ENCODE measurements around the gene GAS1.

GAS1 gene

DNA sequence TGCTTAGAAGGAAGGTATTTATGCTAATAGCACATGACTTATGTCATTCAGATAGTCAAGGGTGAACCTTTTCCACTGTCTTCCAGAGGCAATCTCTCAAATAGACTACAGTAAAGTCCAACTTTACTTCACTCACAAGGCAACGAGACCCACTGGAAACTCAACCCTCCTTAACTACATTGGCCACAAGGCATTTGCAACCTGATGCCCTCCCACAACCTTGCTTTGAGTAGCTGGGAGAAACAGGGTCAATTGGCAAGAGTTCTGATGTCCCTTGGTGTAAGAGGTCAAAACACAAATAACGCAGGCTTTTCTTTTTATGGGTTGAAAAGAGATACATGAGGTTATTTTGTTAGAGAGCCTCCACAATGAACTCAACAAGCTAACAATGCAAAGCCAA lies 6.1 kb downstream of the GAS1 start:
- no peak for DNase-seq
- in situ Hi-C loops (cut with MboI; ENCODE audit: low pct_unique_long_range_greater_than_20kb, low sequenced_read_pairs) = no loop called here

DNA sequence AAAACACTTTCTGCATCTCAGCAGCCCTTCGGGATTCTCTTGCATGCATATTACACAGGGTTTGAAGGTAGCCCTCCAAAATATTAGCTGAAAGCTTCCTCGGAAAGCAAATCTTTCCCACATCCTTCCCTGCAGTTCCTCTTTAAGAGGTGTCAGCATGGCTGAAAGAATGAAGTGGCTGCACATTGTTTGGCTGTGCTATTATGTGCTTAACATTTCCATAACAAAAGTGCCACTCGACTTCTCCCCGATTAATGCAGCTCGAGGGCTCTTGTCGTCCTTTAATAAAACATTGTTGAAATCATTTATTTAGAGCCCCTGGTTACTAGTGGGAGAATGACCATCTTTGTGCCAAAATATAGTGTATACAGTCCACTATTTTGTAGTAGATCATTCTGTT lies 6.5 kb downstream of the GAS1 start:
- DNase-seq = no peak

DNA sequence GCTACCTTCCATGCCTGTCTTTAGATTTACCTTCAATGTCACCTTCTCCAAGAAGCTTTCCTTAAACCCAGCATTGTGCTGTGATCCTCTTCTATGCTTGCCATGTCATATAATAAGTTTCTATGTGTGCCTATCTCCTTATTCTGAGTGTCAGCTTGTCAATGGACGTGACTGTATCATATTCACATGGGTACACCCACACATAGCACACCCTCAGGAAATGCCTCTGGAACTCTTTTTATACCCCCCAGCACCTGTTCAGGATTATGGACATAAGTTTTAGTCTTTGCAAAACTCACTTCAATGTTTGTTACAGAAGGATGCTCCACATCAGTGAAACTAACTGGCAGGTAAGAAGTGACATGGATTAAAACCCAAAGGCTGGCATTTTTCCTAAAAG lies 7.4 kb downstream of the GAS1 start:
- no peak for DNase-seq
- in situ Hi-C loops (cut with MboI; ENCODE audit: low pct_unique_long_range_greater_than_20kb, low sequenced_read_pairs) = no loop called here

More for the DNA sequence above, 6.5 kb downstream of the GAS1 start:
- in situ Hi-C loops (cut with MboI; ENCODE audit: low pct_unique_long_range_greater_than_20kb, low sequenced_read_pairs) = no loop called here

DNA sequence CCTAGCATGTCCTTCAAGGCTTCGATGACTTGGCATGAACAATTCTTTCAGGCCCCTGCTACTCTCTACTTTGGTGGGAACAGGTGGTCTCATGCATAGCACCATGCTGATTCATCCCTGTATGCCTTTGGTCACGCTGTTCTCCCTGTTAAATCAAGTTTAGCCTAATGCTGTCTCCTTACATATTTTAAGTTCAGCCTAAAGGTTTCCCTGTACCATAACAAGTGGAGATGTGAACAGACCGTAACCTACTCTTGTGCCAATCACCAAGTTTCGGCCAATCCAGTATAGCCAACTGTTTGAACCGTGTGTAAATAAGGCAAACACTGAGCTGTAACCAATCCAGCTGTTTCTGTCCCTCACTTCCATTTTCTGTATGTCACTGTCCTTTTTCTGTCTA lies 8.0 kb downstream of the GAS1 start:
- no peak for DNase-seq
- in situ Hi-C loops (cut with MboI; ENCODE audit: low pct_unique_long_range_greater_than_20kb, low sequenced_read_pairs) = no loop called here

DNA sequence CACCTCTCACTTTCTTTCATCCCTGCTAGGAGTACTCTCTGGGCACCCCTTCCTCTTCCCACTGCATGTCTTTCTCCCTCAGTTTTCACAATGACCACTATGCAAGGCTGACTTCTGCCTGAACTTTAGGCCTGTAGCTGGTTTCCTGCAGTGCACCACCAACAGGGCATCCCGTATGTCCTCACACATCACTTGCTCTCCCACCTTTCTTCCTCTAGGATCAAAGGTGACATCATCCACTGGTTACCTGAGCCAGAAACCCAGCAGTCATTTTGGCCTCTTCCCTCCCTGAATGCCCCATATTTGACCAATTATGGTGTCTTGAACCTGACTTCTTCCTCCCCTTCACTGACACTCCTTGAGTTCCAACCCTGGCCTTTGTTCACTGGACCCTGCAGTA lies 8.5 kb downstream of the GAS1 start:
- no peak for DNase-seq
- in situ Hi-C loops (cut with MboI; ENCODE audit: low pct_unique_long_range_greater_than_20kb, low sequenced_read_pairs) = no loop called here

DNA sequence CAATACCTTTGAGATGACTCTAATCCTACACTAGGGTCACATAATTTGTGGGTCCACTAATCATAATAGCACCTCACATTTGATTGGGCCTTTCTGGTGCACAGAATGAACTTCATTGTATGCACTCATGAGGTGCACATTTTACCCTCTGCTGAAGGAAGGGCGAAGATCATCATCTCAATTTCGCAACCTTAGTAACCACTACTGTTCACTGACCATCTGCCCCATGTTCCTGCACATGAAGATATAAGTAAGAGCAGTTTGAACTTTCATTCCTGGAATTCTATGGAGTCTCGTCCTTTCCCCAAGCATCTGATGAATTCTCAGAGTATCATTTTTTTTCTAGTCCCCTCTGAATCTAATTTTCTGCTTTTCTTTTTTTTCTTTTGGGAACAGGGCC lies 21.2 kb downstream of the GAS1 start:
- DNase-seq = no peak
- in situ Hi-C loops (cut with MboI; ENCODE audit: low pct_unique_long_range_greater_than_20kb, low sequenced_read_pairs) = no loop called here

DNA sequence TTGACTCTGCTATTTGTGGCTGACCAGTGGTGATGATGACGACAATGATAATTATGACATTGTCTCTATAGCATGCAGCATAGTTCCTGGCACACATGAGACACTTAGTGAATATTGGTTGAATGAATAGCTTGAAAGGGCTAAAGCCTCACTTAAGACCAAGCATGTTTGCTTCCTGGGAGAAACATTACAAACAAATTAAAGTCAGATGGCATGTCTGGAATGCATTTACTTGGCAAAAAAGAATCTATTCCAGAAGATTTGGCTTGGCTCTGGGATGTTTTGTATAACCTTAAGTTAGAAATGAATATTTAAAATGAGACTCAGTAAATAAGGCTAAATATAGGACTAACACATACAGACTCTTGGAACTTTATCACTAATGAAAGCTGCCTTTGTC lies 21.6 kb downstream of the GAS1 start:
- no peak for DNase-seq
- in situ Hi-C loops (cut with MboI; ENCODE audit: low pct_unique_long_range_greater_than_20kb, low sequenced_read_pairs) = no loop called here

DNA sequence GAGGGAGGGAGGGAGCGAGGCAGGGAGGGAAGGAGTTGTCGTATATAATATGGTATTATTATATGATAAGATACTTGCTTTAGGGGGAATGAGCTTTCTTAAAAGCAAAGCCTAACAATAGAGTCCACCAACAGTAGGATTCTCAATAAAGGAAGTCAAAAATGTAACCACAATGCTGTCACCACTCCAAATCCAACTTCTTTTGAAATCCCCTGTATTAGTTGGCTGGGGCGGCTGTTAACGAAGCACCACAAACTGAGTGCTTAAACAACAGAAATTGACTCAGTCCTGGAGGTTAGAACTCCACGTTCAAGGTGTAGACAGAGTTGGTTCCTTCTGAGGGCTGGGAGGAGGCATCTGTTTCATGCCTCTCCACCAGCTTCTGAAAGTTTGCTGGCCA lies 23.1 kb downstream of the GAS1 start:
- in situ Hi-C loops (cut with MboI; ENCODE audit: low pct_unique_long_range_greater_than_20kb, low sequenced_read_pairs) = no loop called here
- no peak for DNase-seq

DNA sequence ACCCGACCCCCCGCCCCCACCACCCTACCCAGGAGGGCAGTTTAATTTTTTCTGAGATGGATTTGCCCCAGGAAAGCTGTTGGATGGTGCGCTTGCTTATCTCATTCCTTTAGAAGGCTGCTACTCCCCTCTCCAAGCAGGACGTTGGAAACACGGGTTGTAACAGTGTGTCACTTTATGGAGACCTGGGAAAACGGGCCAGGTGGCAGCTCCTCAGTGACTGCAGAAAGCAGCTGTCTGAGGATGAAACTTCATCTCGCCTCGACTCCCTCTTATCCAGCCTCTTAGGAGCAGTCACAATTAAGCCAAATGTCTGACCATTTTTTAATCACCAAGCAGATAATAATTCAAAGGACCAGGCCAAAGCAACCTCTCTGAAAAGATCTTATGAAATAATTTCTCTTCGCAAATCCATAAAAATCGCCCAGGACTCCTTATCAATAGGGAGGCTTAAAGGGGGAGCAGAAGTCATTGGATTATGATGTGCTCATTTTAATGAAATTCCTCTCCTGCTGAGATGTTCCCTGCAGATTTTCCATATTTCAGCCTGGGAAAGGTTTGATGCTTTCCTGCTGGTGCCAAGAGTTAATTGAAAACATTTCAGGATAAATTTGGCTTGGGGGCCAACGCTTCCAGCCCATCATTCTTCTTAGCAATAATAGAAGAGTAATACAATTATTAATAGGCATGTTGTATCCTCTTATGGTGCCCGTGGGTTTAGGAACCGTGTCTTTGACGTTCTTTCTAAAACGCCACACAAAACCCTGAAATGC lies 26.0 kb downstream of the GAS1 start:
- in situ Hi-C loops (cut with MboI; ENCODE audit: low pct_unique_long_range_greater_than_20kb, low sequenced_read_pairs) = no loop called here
- no peak for DNase-seq

DNA sequence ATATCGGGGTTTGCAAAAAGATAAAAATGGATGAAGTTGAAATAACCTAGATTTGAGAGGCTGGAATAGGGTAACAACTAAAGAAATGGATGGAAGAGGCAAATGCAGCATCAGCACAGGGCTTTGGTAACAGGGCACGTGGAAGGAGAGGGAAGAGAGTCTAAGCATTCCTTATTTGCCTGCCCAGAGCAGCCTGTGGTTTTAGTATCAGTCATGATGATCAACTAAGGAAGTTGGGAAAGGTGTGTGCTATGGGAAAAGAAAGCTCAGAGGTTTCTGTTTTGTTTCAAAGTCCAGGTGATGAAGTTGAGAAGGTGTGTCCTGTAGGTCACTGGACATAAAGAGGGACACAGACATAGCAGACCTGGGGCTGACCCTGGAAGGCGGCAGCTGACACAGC lies 28.8 kb downstream of the GAS1 start:
- in situ Hi-C loops (cut with MboI; ENCODE audit: low pct_unique_long_range_greater_than_20kb, low sequenced_read_pairs) = no loop called here
- no peak for DNase-seq

DNA sequence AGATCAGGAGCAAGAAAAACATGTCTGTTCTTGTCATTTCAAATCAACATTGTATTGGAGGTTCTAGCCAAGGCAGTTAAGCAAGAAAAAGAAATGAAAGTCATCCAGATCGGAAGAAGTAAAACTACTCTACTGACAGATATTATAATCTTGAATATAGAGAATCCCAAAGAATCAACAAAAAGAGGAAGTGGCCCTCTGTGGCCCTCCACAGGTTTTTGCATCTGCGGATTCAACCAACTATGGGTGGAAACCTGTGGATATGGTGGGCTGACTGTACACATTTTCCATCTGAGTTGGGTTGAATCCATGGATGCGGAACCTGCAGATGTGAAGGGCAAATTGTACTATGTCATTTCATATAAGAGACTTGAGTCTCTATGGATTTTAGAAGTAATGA lies 35.1 kb downstream of the GAS1 start:
- peak; percentile 2 for DNase-seq
- in situ Hi-C loops (cut with MboI; ENCODE audit: low pct_unique_long_range_greater_than_20kb, low sequenced_read_pairs) = no loop called here

DNA sequence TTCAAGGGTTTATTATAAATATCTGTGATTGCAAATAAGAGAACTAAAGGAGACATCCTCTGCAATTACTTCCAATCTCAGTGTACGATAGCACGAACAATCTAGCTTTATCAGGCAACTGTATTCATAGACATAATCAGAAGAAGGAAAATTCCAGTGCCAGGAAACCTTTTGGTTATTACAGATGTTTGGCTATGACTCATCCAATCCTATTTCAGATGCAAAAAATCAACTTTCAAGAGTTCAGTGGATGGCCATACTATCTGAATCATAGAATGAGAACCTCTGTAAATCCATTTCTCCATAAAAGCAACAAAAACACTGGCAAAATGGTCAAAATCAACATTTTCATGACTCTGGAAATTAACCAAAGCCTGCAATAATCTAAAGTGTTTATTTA lies 37.9 kb downstream of the GAS1 start:
- in situ Hi-C loops (cut with MboI; ENCODE audit: low pct_unique_long_range_greater_than_20kb, low sequenced_read_pairs) = no loop called here
- DNase-seq = no peak

DNA sequence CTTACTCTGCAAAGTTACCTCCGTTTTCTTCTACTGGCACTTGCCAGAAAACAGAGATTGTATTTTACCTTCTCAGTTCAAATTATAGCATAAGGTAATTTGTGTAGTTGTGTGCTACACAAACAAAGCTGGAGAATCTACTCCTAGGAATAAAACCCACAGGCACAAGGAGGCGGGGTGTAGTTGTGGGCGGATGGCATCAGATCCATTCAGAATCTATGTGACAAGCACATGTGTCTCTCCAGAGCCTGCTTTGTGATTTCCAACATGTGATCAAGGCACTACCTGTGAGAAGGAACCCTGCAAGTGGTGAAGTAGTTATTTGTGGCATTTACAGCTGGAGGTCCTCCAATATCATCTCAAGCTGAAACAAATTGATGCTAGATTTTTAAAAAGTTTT lies 39.0 kb downstream of the GAS1 start:
- no peak for DNase-seq

DNA sequence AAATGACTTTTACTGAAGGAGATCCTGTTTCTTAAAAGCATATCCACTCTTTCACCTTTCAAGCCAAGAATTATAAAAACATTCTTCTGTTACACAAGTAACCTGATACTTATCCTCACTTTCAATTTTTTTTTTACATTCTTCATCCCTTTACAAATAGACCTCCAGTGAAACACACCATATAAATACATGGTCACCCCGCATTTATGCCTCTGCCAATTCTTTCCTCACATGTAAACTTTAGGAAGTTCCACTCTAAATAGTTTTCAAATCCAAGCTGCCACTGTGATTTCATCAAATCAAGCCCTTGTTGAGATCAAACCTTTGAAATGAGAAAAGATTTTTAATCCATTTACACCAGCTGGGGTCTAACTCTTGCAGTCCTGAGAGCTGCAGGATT lies 40.0 kb downstream of the GAS1 start:
- in situ Hi-C loops (cut with MboI; ENCODE audit: low pct_unique_long_range_greater_than_20kb, low sequenced_read_pairs) = no loop called here
- no peak for DNase-seq

More for the DNA sequence above, 39.0 kb downstream of the GAS1 start:
- in situ Hi-C loops (cut with MboI; ENCODE audit: low pct_unique_long_range_greater_than_20kb, low sequenced_read_pairs) = no loop called here

DNA sequence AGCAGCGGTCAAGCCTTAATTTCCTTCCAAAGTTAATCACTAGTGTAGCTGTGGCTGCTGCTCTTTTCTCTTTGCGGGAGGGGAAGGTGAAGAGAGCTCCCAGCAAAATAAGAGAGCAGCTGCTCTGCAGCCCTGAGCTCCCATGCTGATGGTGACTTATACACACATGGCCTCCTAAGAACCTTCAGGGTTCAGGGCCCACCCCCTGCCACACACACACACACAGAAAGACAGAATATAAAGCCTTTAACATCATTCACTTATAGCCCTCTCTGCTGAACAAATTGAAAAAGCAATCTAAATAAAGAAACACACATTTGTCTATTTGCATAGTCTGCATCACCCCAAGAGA lies 43.6 kb downstream of the GAS1 start:
- in situ Hi-C loops (cut with MboI; ENCODE audit: low pct_unique_long_range_greater_than_20kb, low sequenced_read_pairs) = no loop called here
- DNase-seq = no peak

DNA sequence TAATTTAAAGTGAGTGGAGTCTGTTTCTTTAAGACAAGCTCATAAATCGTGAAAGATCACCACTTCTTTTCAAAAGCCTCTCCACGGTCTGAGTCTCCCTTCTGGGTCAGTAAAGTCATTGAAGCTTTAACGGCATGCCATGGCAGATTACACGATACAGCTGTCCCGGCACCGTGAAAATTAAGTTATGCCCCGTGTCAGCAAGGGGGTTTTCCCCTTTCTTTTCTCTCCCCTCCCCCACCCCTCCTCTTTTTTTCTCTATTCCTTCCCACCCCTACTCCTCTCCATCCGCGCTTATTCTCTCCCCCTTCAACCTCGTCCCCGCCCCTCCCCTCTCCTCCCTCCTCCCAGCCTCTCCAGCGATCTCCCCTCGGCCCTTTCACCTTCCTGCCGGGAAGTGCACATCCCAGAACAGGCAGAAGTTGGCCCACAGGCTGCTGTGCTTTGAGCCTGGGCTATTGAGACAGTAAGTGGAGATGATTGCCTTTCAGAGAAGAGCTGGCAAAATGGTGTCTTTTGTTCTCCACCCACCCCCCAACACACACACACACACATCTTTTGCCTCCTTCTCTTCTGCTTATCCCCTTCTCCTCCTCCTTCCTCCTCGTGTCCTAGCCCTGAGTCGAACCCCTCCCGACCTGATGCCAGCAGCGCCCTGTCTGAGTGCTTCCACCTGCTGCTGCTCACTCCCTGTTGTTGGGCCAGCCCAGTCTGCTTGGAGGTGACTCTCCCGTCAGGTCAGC lies 44.1 kb downstream of the GAS1 start:
- in situ Hi-C loops (cut with MboI; ENCODE audit: low pct_unique_long_range_greater_than_20kb, low sequenced_read_pairs) = no loop called here
- no peak for DNase-seq

DNA sequence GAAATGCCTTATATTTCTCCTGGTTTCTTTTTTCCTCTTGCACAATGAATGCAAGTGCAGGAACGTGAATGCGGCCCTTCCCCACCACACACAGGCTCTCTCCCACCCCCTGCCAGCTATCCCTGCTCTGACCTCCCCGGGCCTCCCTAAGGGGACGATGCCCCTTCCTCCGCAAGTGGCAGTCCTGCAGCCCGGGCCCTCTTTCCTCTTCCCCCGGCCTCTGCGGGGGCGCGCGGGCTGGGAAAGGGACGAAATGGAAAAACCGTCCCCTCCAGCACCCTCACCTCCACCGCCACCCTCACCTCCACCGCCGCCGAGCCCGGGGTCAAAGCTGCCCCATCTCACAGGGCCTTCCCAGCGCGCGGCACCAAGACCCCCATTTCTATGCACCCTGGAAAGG lies 44.7 kb downstream of the GAS1 start:
- in situ Hi-C loops (cut with MboI; ENCODE audit: low pct_unique_long_range_greater_than_20kb, low sequenced_read_pairs) = no loop called here
- no peak for DNase-seq

DNA sequence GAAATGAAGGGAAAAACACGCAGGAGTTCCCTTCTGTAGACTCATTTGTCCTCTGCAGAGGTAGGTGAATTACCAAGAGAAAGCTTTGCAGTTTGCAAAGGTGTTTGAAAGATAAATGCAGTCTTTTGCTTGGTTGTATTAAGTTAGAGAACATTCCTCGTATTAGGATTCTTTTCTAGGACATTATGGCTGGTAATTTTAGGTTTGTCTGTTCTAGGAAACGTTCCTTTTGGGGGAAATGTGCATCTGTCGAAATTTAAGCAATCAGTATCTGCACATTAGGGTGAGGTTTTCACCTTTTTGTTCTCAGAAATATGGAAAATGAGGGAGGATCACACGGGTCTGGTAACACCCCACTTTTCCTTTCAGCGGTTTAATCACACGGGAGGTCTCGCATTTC lies 45.1 kb downstream of the GAS1 start:
- no peak for DNase-seq
- in situ Hi-C loops (cut with MboI; ENCODE audit: low pct_unique_long_range_greater_than_20kb, low sequenced_read_pairs) = no loop called here

DNA sequence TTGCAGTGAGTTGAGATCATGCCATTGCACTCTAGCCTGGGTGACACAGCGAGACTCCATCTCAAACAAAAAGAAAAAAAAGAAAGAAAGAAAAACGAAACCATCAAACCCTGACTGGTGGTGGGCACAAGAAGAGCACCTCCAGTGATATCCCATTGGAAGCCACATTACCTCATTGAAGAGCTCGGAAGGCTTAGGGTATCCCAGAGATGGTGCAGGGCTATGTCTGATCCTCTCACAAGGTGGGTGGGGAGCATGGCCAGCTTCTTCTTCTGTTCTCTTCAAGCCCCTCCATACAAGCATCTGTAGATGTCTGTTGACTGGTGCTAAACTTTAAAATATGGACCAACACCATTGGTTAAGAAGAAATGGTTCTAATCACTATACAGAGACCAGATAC lies 45.8 kb downstream of the GAS1 start:
- no peak for DNase-seq
- in situ Hi-C loops (cut with MboI; ENCODE audit: low pct_unique_long_range_greater_than_20kb, low sequenced_read_pairs) = no loop called here

Data from KBM-7 (cell line).